ENCODE data around the gene LCA5.
"Not testable (repeated sequence)": the region's sequence is repeated elsewhere in the genome, so short reads cannot be mapped to it uniquely, and the experiment has no call there.

DNA sequence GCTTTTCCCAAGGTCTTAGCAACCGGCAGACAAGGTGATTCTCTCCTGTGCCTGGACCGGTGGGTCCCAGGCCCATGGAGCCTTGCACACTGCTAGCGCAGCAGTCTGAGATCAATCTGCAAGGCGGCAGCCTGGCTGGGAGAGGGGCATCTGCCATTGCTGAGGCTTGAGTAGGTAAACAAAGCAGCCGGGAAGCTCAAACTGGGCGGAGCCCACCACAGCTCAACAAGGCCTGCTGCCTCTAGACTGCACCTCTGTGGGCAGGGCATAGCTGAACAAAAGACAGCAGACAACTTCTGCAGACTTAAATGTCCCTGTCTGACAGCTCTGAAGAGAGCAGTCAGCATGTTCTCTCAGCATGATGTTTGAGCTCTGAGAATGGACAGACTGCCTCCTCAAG, 40.7 kb upstream of the LCA5 start:
- TF ChIP-seq, protein P1, sequence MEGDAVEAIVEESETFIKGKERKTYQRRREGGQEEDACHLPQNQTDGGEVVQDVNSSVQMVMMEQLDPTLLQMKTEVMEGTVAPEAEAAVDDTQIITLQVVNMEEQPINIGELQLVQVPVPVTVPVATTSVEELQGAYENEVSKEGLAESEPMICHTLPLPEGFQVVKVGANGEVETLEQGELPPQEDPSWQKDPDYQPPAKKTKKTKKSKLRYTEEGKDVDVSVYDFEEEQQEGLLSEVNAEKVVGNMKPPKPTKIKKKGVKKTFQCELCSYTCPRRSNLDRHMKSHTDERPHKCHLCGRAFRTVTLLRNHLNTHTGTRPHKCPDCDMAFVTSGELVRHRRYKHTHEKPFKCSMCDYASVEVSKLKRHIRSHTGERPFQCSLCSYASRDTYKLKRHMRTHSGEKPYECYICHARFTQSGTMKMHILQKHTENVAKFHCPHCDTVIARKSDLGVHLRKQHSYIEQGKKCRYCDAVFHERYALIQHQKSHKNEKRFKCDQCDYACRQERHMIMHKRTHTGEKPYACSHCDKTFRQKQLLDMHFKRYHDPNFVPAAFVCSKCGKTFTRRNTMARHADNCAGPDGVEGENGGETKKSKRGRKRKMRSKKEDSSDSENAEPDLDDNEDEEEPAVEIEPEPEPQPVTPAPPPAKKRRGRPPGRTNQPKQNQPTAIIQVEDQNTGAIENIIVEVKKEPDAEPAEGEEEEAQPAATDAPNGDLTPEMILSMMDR (IDR thresholded peaks at IDR 0.05), result not testable (repeated sequence)
- TF ChIP-seq POLR2A (IDR thresholded peaks at IDR 0.05; ENCODE audit: low read depth); POLR2AphosphoS5 (IDR thresholded peaks at IDR 0.05): not testable (repeated sequence)
